Measurements from ENCODE around the gene PPP4R2. TPM values are rescaled to one million over a fixed set of nuclear protein-coding genes. Genes with fewer than 3 reads are reported as not detected.

The PPP4R2 gene
- total and polyA plus RNA-seq, 9 of the 15 experiments (the other 6 are each of a cell fraction or from before 2014, with no cell fraction given), result 11.0 to 49.6 (median 31.6) TPM

DNA sequence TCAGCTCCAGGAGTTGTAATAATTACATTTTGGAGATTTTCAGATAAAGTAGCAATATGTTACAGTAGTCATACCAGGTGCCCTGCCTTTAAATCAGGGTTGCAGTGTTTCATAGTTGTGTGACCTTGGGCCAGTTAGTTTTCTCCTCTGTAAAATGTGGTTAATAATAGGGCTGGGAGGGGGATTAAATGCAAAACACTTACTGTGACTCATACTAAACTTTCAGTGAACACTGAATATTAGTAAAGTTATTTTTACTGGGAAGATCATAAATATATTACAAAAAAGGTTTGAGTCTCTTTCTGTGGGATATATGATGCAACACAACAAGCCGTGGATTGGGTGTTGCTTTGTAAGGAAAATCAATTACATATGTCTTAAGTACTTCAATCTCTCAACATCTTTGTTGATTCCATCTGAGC, 63.7 kb downstream of the PPP4R2 start:
- Histone ChIP-seq H2AFZ (ENCODE audit: low read depth, low read length) (no peak overlapping the region), H3K4me3 (no peak overlapping the region), H3K27me3 (ENCODE audit: control insufficient read depth in 2 of 2, insufficient read depth in 2 of 2, low read length in 2 of 2) (no peaks in the 10 kb centered on the region), H3K9ac (ENCODE audit: insufficient read depth in 1 of 2, low read depth in 2 of 2, low read length in 2 of 2) (no peak overlapping the region), H3K4me1 (replicated peaks in 1 of 2; ENCODE audit: control insufficient read depth in 2 of 2, insufficient read depth in 2 of 2, low read length in 2 of 2) (no peaks in the 10 kb centered on the region), H3K79me2 (ENCODE audit: control insufficient read depth, insufficient read depth, low read length) (peaks cover 18% of the 10 kb centered on the region), H3K27ac (ENCODE audit: extremely low read depth, low read depth, low read length) (no peak overlapping the region), H3K9me1 (ENCODE audit: control insufficient read depth, insufficient read depth, low read length) (no peaks in the 10 kb centered on the region), H4K20me1 (replicated peaks; ENCODE audit: control insufficient read depth, insufficient read depth, low read length) (peaks cover 11% of the 10 kb centered on the region; the same call in 1 of the 2 replicates), H3K9me3 (replicated peaks; ENCODE audit: control insufficient read depth, insufficient read depth, low read depth, low read length) (no peaks in the 10 kb centered on the region), H3K4me2 (ENCODE audit: insufficient read depth, low read length) (no peak overlapping the region), H3K36me3 (ENCODE audit: control insufficient read depth, insufficient read depth, low read length) (peaks cover 64% of the 10 kb centered on the region)
- ChIA-PET POLR2A (interaction anchor here (0.6 kb wide), 1 partner anchor 521 kb away, joined by 3 read pairs; no protein-coding TSS in a partner anchor), CTCF (ENCODE audit: low intra/inter-chr PET ratio) (no interaction called here)
- intact Hi-C loops (cut with micrococcal nuclease) (no loop called here), in situ Hi-C loops (cut with MboI) (no loop called here)
- no peak for FAIRE-seq
- no TSS peak for BruUV-seq (replicated peaks)
- TF ChIP-seq CEBPG (CRISPR knock-in tag; IDR thresholded peaks at IDR 0.05), result no peak
- 0 out of 4 replicates have a peak, but pooled peaks have one; percentile 8 to 34 for TF ChIP-seq CEBPG (tag; conservative IDR thresholded peaks at IDR 0.05 in 1 of 2, IDR thresholded peaks at IDR 0.05 in 1 of 2)
- no peak for TF ChIP-seq CBX8 (IDR thresholded peaks at IDR 0.05; ENCODE audit: borderline replicate concordance, extremely low read depth, low read depth, low read length, poor library complexity, severe bottlenecking)
- no peak for TF ChIP-seq FOXA1 (IDR thresholded peaks at IDR 0.05; ENCODE audit: borderline replicate concordance)
- TF ChIP-seq HDAC3 (IDR thresholded peaks at IDR 0.05; ENCODE audit: borderline replicate concordance, partially characterized antibody), result no peak
- TF ChIP-seq C11orf30 (IDR thresholded peaks at IDR 0.05; ENCODE audit: low read depth), result no peak
- no peak for ATAC-seq
- DNase-seq (ENCODE audit: extremely low read depth in 1 of 4, low spot score in 3 of 4), result no peak
- WGBS (ENCODE audit: insufficient coverage, low coverage, missing lambda C conversion rate), result 83% methylated on average over 1 of the region's 1 CpG
